Naive thymus-derived CD8-positive, alpha-beta T cell (primary cell): ENCODE results near the gene LRRC27. TPM values are rescaled to one million over a fixed set of nuclear protein-coding genes. Genes with fewer than 3 reads are reported as not detected.

Experiments used
- ATAC-seq, 2 donors: fragments of 150-1000 bp; cut with Tn5 transposase in 1 of 2; sonication (Bioruptor Pico), chemical (Tn5 transposase) in 1 of 2; 1 replicate in 1 of 2; 2 replicates in 1 of 2; pipeline ENCODE4 v1.10.0; 2021; ENCODE audit warnings: mild to moderate bottlenecking in 2 of 2, moderate library complexity in 2 of 2
- POLR2A ChIA-PET: fragments of 350-600 bp; sonication (Branson Sonifier 250); formaldehyde crosslinking; loops from one replicate; lab custom pipeline; 2021; ENCODE audit warnings: antibody characterized with exemption; lab: Charles Lee
- DNase-seq, 10 donors: peaks; one replicate each; pipeline versions ENCODE4 v3.0.0 to v3.0.0-alpha.2; 2020 to 2022
- H3K27ac Mint-ChIP-seq, 10 donors: one replicate each; pipeline ENCODE4 v1.8.0; 2020 to 2022; ENCODE audit warnings: mild to moderate bottlenecking in 10 of 10, mixed read lengths in 10 of 10, moderate library complexity in 4 of 10, inconsistent platforms in 1 of 10
- H3K27me3 Mint-ChIP-seq, 5 donors: one replicate each; pipeline ENCODE4 v1.8.0; 2021 to 2022; ENCODE audit warnings: mixed read lengths in 5 of 5
- H3K36me3 Mint-ChIP-seq, 3 donors: one replicate each; pipeline ENCODE4 v1.8.0; 2020 to 2022; ENCODE audit warnings: mixed read lengths in 3 of 3, mild to moderate bottlenecking in 2 of 3, inconsistent platforms in 1 of 3
- H3K4me1 Mint-ChIP-seq, 4 donors: one replicate each; pipeline ENCODE4 v1.8.0; 2021 to 2022; ENCODE audit warnings: mixed read lengths in 4 of 4
- H3K4me3 Mint-ChIP-seq, 10 donors: one replicate each; pipeline ENCODE4 v1.8.0; 2020 to 2022; ENCODE audit warnings: mild to moderate bottlenecking in 10 of 10, mixed read lengths in 10 of 10, moderate library complexity in 6 of 10, inconsistent platforms in 1 of 10
- H3K9me3 Mint-ChIP-seq, 9 donors: one replicate each; pipeline ENCODE4 v1.8.0; 2020 to 2022; ENCODE audit warnings: mixed read lengths in 9 of 9, mild to moderate bottlenecking in 3 of 9, inconsistent platforms in 1 of 9, moderate library complexity in 1 of 9
- polyA plus RNA-seq, 3 donors: library from polyadenylated mRNA; unstranded; fragments of 300-500 nt; fragmentation: Illumina TruSeq; gene quantifications; one replicate each; pipeline ENCODE4 v1.2.3, GENCODE V29; 2021
- total RNA-seq, 8 experiments: library from RNA in 2 of 8; stranded (reverse) in 2 of 8; gene quantifications; one replicate each; pipeline ENCODE4 v1.2.3 and lab custom pipeline; 2021 to 2026

The LRRC27 gene
- total and polyA plus RNA-seq, 5 experiments from 2014 or later, result 2.4 to 7.9 (median 4.7) TPM

GRCh38 chr10:132303361-132304115, 28.5 kb upstream of the LRRC27 start:
- DNase-seq (no peak), ATAC-seq (no peak)
- Mint-ChIP-seq H3K36me3 (no peaks in the 10 kb centered on the region), H3K4me1 (peaks cover 8 to 17% (median 13%) of the 10 kb centered on the region in 4 donors), H3K4me3 (no peak overlapping the region), H3K27ac (no peak overlapping the region), H3K27me3 (no peaks in the 10 kb centered on the region), H3K9me3 (no peaks in the 10 kb centered on the region)
- POLR2A ChIA-PET, result no interaction called here

GRCh38 chr10:132304756-132305509, 27.1 kb upstream of the LRRC27 start:
- no peak overlapping the region for H3K27ac Mint-ChIP-seq
- DNase-seq, result no peak
- peaks cover 9 to 24% (median 14%) of the 10 kb centered on the region in 4 donors for H3K4me1 Mint-ChIP-seq
- H3K27me3 Mint-ChIP-seq, result no peaks in the 10 kb centered on the region
- POLR2A ChIA-PET, result no interaction called here
- H3K36me3 Mint-ChIP-seq, result no peaks in the 10 kb centered on the region
- H3K9me3 Mint-ChIP-seq, result no peaks in the 10 kb centered on the region
- peak overlapping the region in 1 of 10 donors; percentile 36 for H3K4me3 Mint-ChIP-seq
- no peak for ATAC-seq

- Mint-ChIP-seq H3K27ac (peak overlapping the region in 2 of 10 donors; percentile 19 to 73), H3K27me3 (no peaks in the 10 kb centered on the region), H3K9me3 (no peaks in the 10 kb centered on the region), H3K36me3 (no peaks in the 10 kb centered on the region), H3K4me3 (peak overlapping the region; percentile 8 to 92 (median 84)), H3K4me1 (peaks cover 6 to 24% (median 14%) of the 10 kb centered on the region in 4 donors)
- DNase-seq, result no peak
- POLR2A ChIA-PET, result no interaction called here
- no peak for ATAC-seq
These were observed 26.2 kb upstream of the LRRC27 start for GRCh38 chr10:132305654-132306342.

- peak overlapping the region; percentile 57 to 92 (median 84) for H3K4me3 Mint-ChIP-seq
- H3K27me3 Mint-ChIP-seq, result no peaks in the 10 kb centered on the region
- H3K36me3 Mint-ChIP-seq, result no peaks in the 10 kb centered on the region
- DNase-seq, result no peak
- peaks cover 6 to 24% (median 14%) of the 10 kb centered on the region in 4 donors for H3K4me1 Mint-ChIP-seq
- no peak overlapping the region for H3K27ac Mint-ChIP-seq
- POLR2A ChIA-PET, result no interaction called here
- H3K9me3 Mint-ChIP-seq, result no peaks in the 10 kb centered on the region
- ATAC-seq, result no peak
These were observed 25.7 kb upstream of the LRRC27 start for GRCh38 chr10:132306343-132306685.

GRCh38 chr10:132306864-132307751, 24.9 kb upstream of the LRRC27 start:
- Mint-ChIP-seq H3K36me3 (no peaks in the 10 kb centered on the region), H3K27me3 (no peaks in the 10 kb centered on the region)
- POLR2A ChIA-PET, result no interaction called here

GRCh38 chr10:132307823-132308586, 24.0 kb upstream of the LRRC27 start, which contains the start of gene STK32C:
Gene STK32C (minus strand): TSS chr10:132307950. CDS start chr10:132307833, 117 bp downstream.
- no peaks in the 10 kb centered on the region for H3K9me3 Mint-ChIP-seq
- peak within 1 kb of the TSS; percentile 82 to 93 (median 86) for H3K4me3 Mint-ChIP-seq
- H3K36me3 Mint-ChIP-seq, result no peaks in the 10 kb centered on the region
- H3K27ac Mint-ChIP-seq, result peak within 1 kb of the TSS in 8 of 10 donors; percentile 29 to 88 (median 52)
- peak; percentile 80 to 96 (median 88) for DNase-seq
- H3K4me1 Mint-ChIP-seq, result peaks cover 6 to 21% (median 14%) of the 10 kb centered on the region in 4 donors
- POLR2A ChIA-PET, result no interaction called here
- peak; percentile 77 to 84 for ATAC-seq
- no peaks in the 10 kb centered on the region for H3K27me3 Mint-ChIP-seq

More at GRCh38 chr10:132306864-132307751, 24.9 kb upstream of the LRRC27 start:
- peak in 9 of 10 donors; percentile 10 to 71 (median 41) for DNase-seq
- Mint-ChIP-seq H3K4me3 (peak overlapping the region; percentile 82 to 92 (median 85)), H3K27ac (peak overlapping the region in 7 of 10 donors; percentile 13 to 76 (median 53)), H3K9me3 (no peaks in the 10 kb centered on the region), H3K4me1 (peaks cover 6 to 24% (median 14%) of the 10 kb centered on the region in 4 donors)
- peak; percentile 23 to 28 for ATAC-seq

GRCh38 chr10:132308587-132309470, 23.2 kb upstream of the LRRC27 start:
- POLR2A ChIA-PET, result no interaction called here
- peaks cover 6 to 21% (median 14%) of the 10 kb centered on the region in 4 donors for H3K4me1 Mint-ChIP-seq
- no peaks in the 10 kb centered on the region for H3K27me3 Mint-ChIP-seq
- peaks cover 0 to 1% (median 0%) of the 10 kb centered on the region in 9 donors for H3K9me3 Mint-ChIP-seq
- H3K36me3 Mint-ChIP-seq, result no peaks in the 10 kb centered on the region
- peak overlapping the region in 6 of 10 donors; percentile 25 to 80 (median 46) for H3K27ac Mint-ChIP-seq
- ATAC-seq (peak in 1 of 2 donors; percentile 4), DNase-seq (peak in 2 of 10 donors; percentile 21 to 25)
- H3K4me3 Mint-ChIP-seq, result peak overlapping the region; percentile 71 to 85 (median 78)

- no peaks in the 10 kb centered on the region for H3K36me3 Mint-ChIP-seq
- POLR2A ChIA-PET, result no interaction called here
- H3K9me3 Mint-ChIP-seq, result peaks cover 0 to 7% (median 0%) of the 10 kb centered on the region in 9 donors
These were observed 22.5 kb upstream of the LRRC27 start for GRCh38 chr10:132309471-132309865.

GRCh38 chr10:132309879-132310591, 22.0 kb upstream of the LRRC27 start:
- Mint-ChIP-seq H3K9me3 (peaks cover 0 to 8% (median 0%) of the 10 kb centered on the region in 9 donors), H3K27ac (peak overlapping the region in 2 of 10 donors; percentile 37 to 41), H3K4me3 (peak overlapping the region in 7 of 10 donors; percentile 4 to 85 (median 53)), H3K4me1 (peaks cover 6 to 21% (median 14%) of the 10 kb centered on the region in 4 donors), H3K27me3 (no peaks in the 10 kb centered on the region), H3K36me3 (no peaks in the 10 kb centered on the region)
- ATAC-seq, result no peak
- no peak for DNase-seq
- POLR2A ChIA-PET, result interaction anchor here (0.9 kb wide), 1 partner anchor 20 kb away, joined by 3 read pairs; no protein-coding TSS in a partner anchor

More at GRCh38 chr10:132309471-132309865, 22.5 kb upstream of the LRRC27 start:
- ATAC-seq (no peak), DNase-seq (no peak)
- peak overlapping the region in 8 of 10 donors; percentile 24 to 85 (median 76) for H3K4me3 Mint-ChIP-seq
- H3K27ac Mint-ChIP-seq, result no peak overlapping the region
- H3K4me1 Mint-ChIP-seq, result peaks cover 6 to 21% (median 14%) of the 10 kb centered on the region in 4 donors
- no peaks in the 10 kb centered on the region for H3K27me3 Mint-ChIP-seq
